Suppressor macrophage treated with lipopolysaccharide for 4 hours (primary cell): ENCODE data around the gene C1QTNF12.
A peak's percentile ranks its signal among the peaks of the same experiment; 100 is the strongest.

ENCODE experiments used
- DNase-seq: peaks from one replicate; pipeline ENCODE4 v3.0.0-alpha.2; 2020

C1QTNF12 gene

GRCh38 chr1:1281533-1282321 lies 35.2 kb upstream of the C1QTNF12 start:
- DNase-seq, result peak; percentile 66

- DNase-seq, result no peak
These were observed 34.4 kb upstream of the C1QTNF12 start for GRCh38 chr1:1280782-1281481.

- no peak for DNase-seq
These were observed 32.5 kb upstream of the C1QTNF12 start for GRCh38 chr1:1279028-1279427.

GRCh38 chr1:1278620-1279019 lies 32.1 kb upstream of the C1QTNF12 start:
- DNase-seq, result no peak

- DNase-seq, result no peak
These were observed 29.3 kb upstream of the C1QTNF12 start for GRCh38 chr1:1275836-1276235.

- DNase-seq, result no peak
These were observed 28.5 kb upstream of the C1QTNF12 start for GRCh38 chr1:1274931-1275431.

- no peak for DNase-seq
These were observed 27.9 kb upstream of the C1QTNF12 start for GRCh38 chr1:1274299-1274930.

- DNase-seq, result peak; percentile 95
These were observed 27.2 kb upstream of the C1QTNF12 start, which contains the start of gene UBE2J2 for GRCh38 chr1:1273512-1274298. Gene UBE2J2, minus strand, starts transcription at chr1:1273854. Its CDS starts 5,862 bp downstream, at chr1:1267992.

- DNase-seq, result peak; percentile 37
These were observed 26.6 kb upstream of the C1QTNF12 start for GRCh38 chr1:1273209-1273511.

- DNase-seq, result no peak
These were observed 26.1 kb upstream of the C1QTNF12 start for GRCh38 chr1:1272341-1273208.

GRCh38 chr1:1270813-1271212 lies 24.3 kb upstream of the C1QTNF12 start:
- DNase-seq, result no peak

- DNase-seq, result no peak
These were observed 21.8 kb upstream of the C1QTNF12 start for GRCh38 chr1:1268284-1268682.

GRCh38 chr1:1267488-1268283 lies 21.2 kb upstream of the C1QTNF12 start:
- DNase-seq, result no peak

GRCh38 chr1:1264868-1265272 lies 18.3 kb upstream of the C1QTNF12 start:
- DNase-seq, result no peak

GRCh38 chr1:1264026-1264425 lies 17.5 kb upstream of the C1QTNF12 start:
- no peak for DNase-seq

GRCh38 chr1:1262758-1263157 lies 16.2 kb upstream of the C1QTNF12 start:
- DNase-seq, result no peak

- no peak for DNase-seq
These were observed 15.5 kb upstream of the C1QTNF12 start for GRCh38 chr1:1262071-1262470.

- no peak for DNase-seq
These were observed 14.5 kb upstream of the C1QTNF12 start for GRCh38 chr1:1260843-1261560.

- DNase-seq, result peak; percentile 60
These were observed 13.6 kb upstream of the C1QTNF12 start for GRCh38 chr1:1259951-1260600.

- no peak for DNase-seq
These were observed 13.0 kb upstream of the C1QTNF12 start for GRCh38 chr1:1259540-1259939.
